HG02884 (cell line): Measurements from ENCODE around the gene SLC25A13.

Experiments
- ATAC-seq: cut with Tn5 transposase; IDR thresholded peaks from one replicate; pipeline ENCODE4 v1.9.1; 2021; ENCODE audit warnings: mild to moderate bottlenecking, moderate library complexity; ENCODE audit not compliant: unreplicated experiment

SLC25A13 gene

GRCh38 chr7:96248405-96248804 is 73.5 kb downstream of the SLC25A13 start:
- ATAC-seq: no peak

GRCh38 chr7:96246919-96247318 is 75.0 kb downstream of the SLC25A13 start:
- no peak for ATAC-seq

GRCh38 chr7:96244992-96245292 is 77.0 kb downstream of the SLC25A13 start:
- no peak for ATAC-seq

- ATAC-seq: no peak
Measured at GRCh38 chr7:96244244-96244991, 77.5 kb downstream of the SLC25A13 start.

- no peak for ATAC-seq
Measured at GRCh38 chr7:96243241-96243640, 78.7 kb downstream of the SLC25A13 start.

GRCh38 chr7:96241855-96242254 is 80.0 kb downstream of the SLC25A13 start:
- ATAC-seq: no peak

GRCh38 chr7:96238976-96239766 is 82.7 kb downstream of the SLC25A13 start:
- ATAC-seq: no peak

- ATAC-seq: no peak
Measured at GRCh38 chr7:96238474-96238873, 83.4 kb downstream of the SLC25A13 start.

- ATAC-seq: no peak
Measured at GRCh38 chr7:96237040-96237439, 84.9 kb downstream of the SLC25A13 start.

GRCh38 chr7:96236198-96237039 is 85.5 kb downstream of the SLC25A13 start:
- ATAC-seq: no peak

GRCh38 chr7:96235281-96235680 is 86.6 kb downstream of the SLC25A13 start:
- no peak for ATAC-seq

- ATAC-seq: no peak
Measured at GRCh38 chr7:96233528-96234154, 88.3 kb downstream of the SLC25A13 start.

GRCh38 chr7:96233084-96233483 is 88.8 kb downstream of the SLC25A13 start:
- ATAC-seq: no peak

GRCh38 chr7:96228760-96229159 is 93.1 kb downstream of the SLC25A13 start:
- ATAC-seq: no peak

- ATAC-seq: no peak
Measured at GRCh38 chr7:96225251-96225650, 96.6 kb downstream of the SLC25A13 start.

GRCh38 chr7:96224685-96225084 is 97.2 kb downstream of the SLC25A13 start:
- ATAC-seq: no peak

- ATAC-seq: no peak
Measured at GRCh38 chr7:96224073-96224472, 97.8 kb downstream of the SLC25A13 start.

GRCh38 chr7:96221888-96222287 is 100.0 kb downstream of the SLC25A13 start:
- ATAC-seq: no peak

- ATAC-seq: no peak
Measured at GRCh38 chr7:96219378-96220130, 102.3 kb downstream of the SLC25A13 start.

- ATAC-seq: no peak
Measured at GRCh38 chr7:96218664-96219243, 103.1 kb downstream of the SLC25A13 start.
